Left lung (tissue), 10 donors: ENCODE measurements around the gene LRRC4C. TPM values are rescaled to one million over a fixed set of nuclear protein-coding genes. Genes with fewer than 3 reads are reported as not detected.

Experiments used
- ATAC-seq: fragments of 200-7000 bp; cut with Tn5 transposase; one replicate; pipeline ENCODE4 v1.9.1; 2020; ENCODE audit warnings: moderate library complexity
- DNase-seq, 4 donors: peaks; one replicate each; pipeline ENCODE4 v3.0.0-alpha.2; 2013 to 2020
- H3K27ac ChIP-seq, 2 donors: fragments of 200-600 bp; sonication (generic) in 1 of 2; one replicate each; pipeline versions ENCODE4 v1.5.0 to v1.8.0; 2020 to 2021
- H3K27me3 ChIP-seq, 2 donors: fragments of 200-600 bp; sonication (generic) in 1 of 2; one replicate each; pipeline versions ENCODE4 v1.5.0 to v1.8.0; 2020 to 2021
- H3K36me3 ChIP-seq, 2 donors: fragments of 200-600 bp; sonication (generic) in 1 of 2; one replicate each; pipeline versions ENCODE4 v1.5.0 to v1.8.0; 2020 to 2021
- H3K4me1 ChIP-seq, 2 donors: fragments of 200-600 bp; one replicate each; pipeline ENCODE4 v1.8.0; 2021
- H3K4me3 ChIP-seq, 2 donors: fragments of 200-600 bp; sonication (generic) in 1 of 2; one replicate each; pipeline versions ENCODE4 v1.5.0 to v1.8.0; 2020 to 2021; ENCODE audit warnings: mild to moderate bottlenecking in 1 of 2
- H3K9me3 ChIP-seq, 2 donors: fragments of 200-600 bp; sonication (generic) in 1 of 2; one replicate each; pipeline versions ENCODE4 v1.5.0 to v1.8.0; 2020 to 2021
- CTCF ChIP-seq, 2 donors: fragments of 200-600 bp; sonication (generic) in 1 of 2; IDR thresholded peaks; one replicate each; pipeline versions ENCODE4 v1.5.0 to v1.8.0; 2021; ENCODE audit warnings: antibody characterized with exemption in 2 of 2
- intact Hi-C, 2 donors: fragments of 100-400 bp; cut with DNase I; formaldehyde crosslinking; loops; one replicate each; pipeline versions ENCODE4 v1.11.2 to v1.14.2; 2022
- polyA plus RNA-seq, 6 donors: library from polyadenylated mRNA; unstranded; fragments of 120-200 nt; gene quantifications; one replicate each; pipeline ENCODE4 v1.2.1, GENCODE V29; 2013; ENCODE audit not compliant: insufficient read length in 6 of 6
- total RNA-seq, 2 donors: library from RNA; stranded (reverse); fragmentation: NEBNext Ultra II Directional; extraction: Animal tissue kit (Norgen Biotek cat#: 25700); gene quantifications; one replicate each; pipeline ENCODE4 v1.2.1, GENCODE V29; 2021
- donor health status: DM: no; HTN: yes; CAD: no.
- donor health status: DM: no; HTN: no; CAD: no.

LRRC4C gene
- total and polyA plus RNA-seq, 8 donors, result 0.50 to 6.8 (median 4.2) TPM

GRCh38 chr11:41435531-41435930 lies 23.9 kb downstream of the LRRC4C start:
- no peaks in the 10 kb centered on the region for H3K4me1 ChIP-seq
- intact Hi-C loops, result no loop called here
- no peak for TF ChIP-seq CTCF (IDR thresholded peaks at IDR 0.05)
- no peak overlapping the region for H3K27ac ChIP-seq
- DNase-seq (no peak), ATAC-seq (no peak)
- no peaks in the 10 kb centered on the region for H3K27me3 ChIP-seq
- no peak overlapping the region for H3K4me3 ChIP-seq
- H3K36me3 ChIP-seq, result no peaks in the 10 kb centered on the region
- H3K9me3 ChIP-seq, result no peaks in the 10 kb centered on the region

GRCh38 chr11:41431784-41432183 lies 27.7 kb downstream of the LRRC4C start:
- Histone ChIP-seq H3K4me3 (no peak overlapping the region), H3K36me3 (no peaks in the 10 kb centered on the region), H3K27me3 (no peaks in the 10 kb centered on the region), H3K27ac (no peak overlapping the region), H3K4me1 (no peaks in the 10 kb centered on the region), H3K9me3 (no peaks in the 10 kb centered on the region)
- intact Hi-C loops, result no loop called here
- peak in 1 of 2 donors; percentile 22 for TF ChIP-seq CTCF (IDR thresholded peaks at IDR 0.05)
- DNase-seq, result peak in 1 of 4 donors; percentile 0
- peak; percentile 34 for ATAC-seq

- no peak overlapping the region for H3K27ac ChIP-seq
- DNase-seq (no peak), ATAC-seq (no peak)
- no peaks in the 10 kb centered on the region for H3K9me3 ChIP-seq
- TF ChIP-seq CTCF (IDR thresholded peaks at IDR 0.05), result no peak
- no peaks in the 10 kb centered on the region for H3K27me3 ChIP-seq
- intact Hi-C loops, result no loop called here
- no peak overlapping the region for H3K4me3 ChIP-seq
- no peaks in the 10 kb centered on the region for H3K4me1 ChIP-seq
- no peaks in the 10 kb centered on the region for H3K36me3 ChIP-seq
These were observed 39.6 kb downstream of the LRRC4C start for GRCh38 chr11:41419901-41420300.

- H3K4me3 ChIP-seq, result no peak overlapping the region
- no peaks in the 10 kb centered on the region for H3K9me3 ChIP-seq
- no peak for ATAC-seq
- H3K4me1 ChIP-seq, result no peaks in the 10 kb centered on the region
- H3K27ac ChIP-seq, result no peak overlapping the region
- DNase-seq, result no peak
- H3K36me3 ChIP-seq, result no peaks in the 10 kb centered on the region
- no peaks in the 10 kb centered on the region for H3K27me3 ChIP-seq
- intact Hi-C loops, result no loop called here
- TF ChIP-seq CTCF (IDR thresholded peaks at IDR 0.05), result no peak
These were observed 44.5 kb downstream of the LRRC4C start for GRCh38 chr11:41414771-41415440.

GRCh38 chr11:41413843-41414242 lies 45.6 kb downstream of the LRRC4C start:
- Histone ChIP-seq H3K36me3 (no peaks in the 10 kb centered on the region), H3K27me3 (no peaks in the 10 kb centered on the region), H3K4me3 (no peak overlapping the region), H3K4me1 (no peaks in the 10 kb centered on the region), H3K27ac (no peak overlapping the region), H3K9me3 (no peaks in the 10 kb centered on the region)
- intact Hi-C loops, result no loop called here
- TF ChIP-seq CTCF (IDR thresholded peaks at IDR 0.05), result no peak
- no peak for DNase-seq
- no peak for ATAC-seq
